Caki2 (cell line): ENCODE data around the gene CADM1. TPM values are rescaled to one million over a fixed set of nuclear protein-coding genes. Genes with fewer than 3 reads are reported as not detected.

Experiments
- DNase-seq: peaks from one replicate; pipeline ENCODE4 v3.0.0-alpha.2; 2015; ENCODE audit warnings: low read depth
- in situ Hi-C: cut with HindIII; loops from 2 replicates; pipeline ENCODE4 v1.10.0; 2016; ENCODE audit warnings: low sequenced_read_pairs, low pct_unique_long_range_greater_than_20kb, mixed read lengths
- total RNA-seq: library from RNA; depleted of rRNA; stranded (reverse); fragments of >200 nt; shearing (Covaris generic); gene quantifications from 2 replicates; pipeline ENCODE4 v1.2.3, GENCODE V29; 2014; ENCODE audit warnings: low replicate concordance

The CADM1 gene
- total RNA-seq, 1 experiment from 2014 or later, result 28.2 TPM

DNA sequence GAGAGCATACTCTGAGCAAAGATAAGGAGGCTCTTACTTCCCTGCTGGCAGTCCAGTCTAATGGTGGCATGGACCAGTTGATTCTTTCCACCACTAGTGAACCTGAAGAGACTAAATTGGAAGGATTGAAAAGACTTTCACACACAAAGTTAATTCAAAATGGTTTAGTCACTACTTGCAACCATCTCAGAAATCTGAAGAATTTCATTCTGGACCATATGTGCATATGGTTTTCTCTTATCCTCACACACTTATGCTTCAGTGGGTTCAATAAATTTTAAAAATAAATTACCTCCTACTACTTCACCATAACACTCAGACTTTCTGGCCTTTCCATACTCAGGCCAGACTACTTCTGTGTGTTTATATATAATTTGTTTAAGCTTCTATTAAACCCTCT, 44.7 kb downstream of the CADM1 start:
- in situ Hi-C loops, result no loop called here
- DNase-seq, result no peak

DNA sequence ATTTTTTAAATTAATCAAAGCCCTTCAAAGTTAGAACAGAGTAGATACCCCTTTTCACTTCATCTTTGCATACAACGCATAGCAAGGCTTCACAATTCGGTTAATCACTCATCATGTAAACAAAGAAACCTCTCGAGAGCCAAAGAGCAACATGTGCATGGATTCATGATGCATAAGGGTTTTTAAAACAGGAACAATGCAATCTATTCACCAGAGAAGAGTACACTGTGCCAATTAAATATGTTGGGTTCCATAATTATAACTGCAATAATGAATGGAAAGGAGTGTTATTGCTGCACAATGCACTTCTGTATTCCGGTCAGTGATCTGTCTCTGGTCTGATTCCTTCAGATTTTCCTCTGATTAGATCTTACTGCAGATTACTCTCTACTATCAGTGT, 45.3 kb downstream of the CADM1 start:
- DNase-seq, result no peak
- in situ Hi-C loops, result no loop called here

DNA sequence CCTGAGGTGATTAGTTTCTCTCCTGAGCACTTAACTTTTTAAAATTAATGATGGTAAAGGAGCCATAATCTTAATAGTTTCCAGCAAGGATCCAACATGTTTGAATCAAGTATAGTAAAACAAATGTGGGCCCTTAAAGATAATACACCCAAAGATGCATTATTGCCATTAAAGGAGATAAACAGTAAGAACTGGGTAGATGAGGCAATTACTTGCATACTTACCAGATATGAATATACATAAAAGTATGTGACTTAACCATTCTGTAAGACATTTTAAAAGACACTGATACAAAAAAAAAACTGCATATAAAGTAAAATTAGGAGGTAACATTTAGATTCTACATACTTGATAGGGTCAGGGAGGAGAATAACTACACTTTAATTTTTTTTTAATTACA, 48.2 kb downstream of the CADM1 start:
- no peak for DNase-seq
- in situ Hi-C loops, result no loop called here

DNA sequence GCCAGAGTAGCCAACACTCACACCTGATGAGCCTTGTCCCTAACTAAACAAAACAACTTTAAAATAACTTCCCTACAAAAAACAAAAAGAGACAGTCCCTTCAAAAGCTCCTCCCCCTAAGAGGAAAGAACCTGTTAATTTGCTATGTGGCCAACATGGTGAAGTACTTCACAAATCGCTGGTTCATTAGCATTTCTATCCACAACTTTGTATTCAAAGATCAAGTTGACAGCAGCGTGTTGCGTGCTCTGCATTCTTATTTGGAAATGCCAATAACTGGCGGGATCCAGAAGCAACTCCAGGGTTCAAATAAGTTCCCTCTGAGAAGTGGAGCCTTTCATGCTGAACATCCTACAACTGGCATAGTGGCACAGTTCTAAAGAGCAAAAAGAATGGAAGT, 48.6 kb downstream of the CADM1 start:
- in situ Hi-C loops, result no loop called here
- DNase-seq, result no peak

DNA sequence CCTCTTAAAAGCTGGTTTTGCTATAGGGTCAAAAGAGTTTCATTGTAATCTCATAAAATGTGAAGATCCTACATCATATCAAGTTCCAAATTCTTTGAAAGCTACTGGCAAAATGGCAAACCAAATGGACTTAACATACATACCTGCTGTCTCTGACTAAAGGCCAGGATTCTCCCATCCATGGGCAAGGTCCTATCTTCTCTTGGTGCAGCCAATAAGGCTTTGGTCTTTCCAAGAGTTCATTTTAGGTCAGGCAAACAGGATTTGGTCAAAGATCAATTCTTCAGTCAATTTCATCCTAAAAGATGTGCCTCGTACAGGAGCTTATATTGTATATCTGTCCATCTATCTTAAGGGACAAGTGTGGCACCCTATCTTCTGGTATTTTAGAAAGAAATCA, 49.7 kb downstream of the CADM1 start:
- no peak for DNase-seq
- in situ Hi-C loops, result no loop called here

DNA sequence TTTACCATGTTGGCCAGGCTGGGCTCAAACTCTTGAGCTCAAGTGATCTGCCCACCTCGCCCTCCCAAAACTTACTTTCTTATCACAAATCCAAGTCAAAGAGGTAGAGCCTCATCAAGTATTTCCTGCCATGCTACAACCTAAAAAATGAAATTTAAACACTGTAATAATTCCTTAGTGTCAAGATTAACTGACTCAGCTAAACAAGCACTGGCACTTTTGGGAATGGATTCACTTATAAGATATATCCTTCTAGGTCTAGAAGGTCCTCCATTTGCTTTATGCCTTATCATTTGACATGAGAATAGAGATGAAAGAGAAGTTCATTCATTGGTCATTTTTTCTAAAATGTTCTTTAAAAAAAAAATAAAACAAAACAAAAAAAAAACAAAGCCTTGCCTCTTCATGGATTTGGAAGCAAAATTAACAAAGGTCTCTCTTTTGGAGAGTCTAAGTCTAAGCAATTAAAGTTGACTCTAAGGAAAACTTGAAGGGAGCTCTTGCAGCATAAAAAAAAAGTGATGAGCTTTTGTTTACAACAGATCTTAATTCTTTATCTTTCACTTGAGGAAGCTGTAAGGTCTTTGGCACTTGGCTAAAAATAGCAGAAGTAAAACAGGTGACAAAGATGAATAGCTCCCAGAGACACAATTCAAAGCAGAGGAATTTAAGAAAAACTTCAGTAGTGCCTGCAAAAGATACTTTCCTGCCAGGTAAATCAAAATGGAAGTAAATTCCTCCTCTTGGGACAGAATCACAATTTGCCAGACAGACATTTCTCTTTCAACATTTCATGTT, 50.3 kb downstream of the CADM1 start:
- in situ Hi-C loops, result no loop called here
- DNase-seq, result no peak

DNA sequence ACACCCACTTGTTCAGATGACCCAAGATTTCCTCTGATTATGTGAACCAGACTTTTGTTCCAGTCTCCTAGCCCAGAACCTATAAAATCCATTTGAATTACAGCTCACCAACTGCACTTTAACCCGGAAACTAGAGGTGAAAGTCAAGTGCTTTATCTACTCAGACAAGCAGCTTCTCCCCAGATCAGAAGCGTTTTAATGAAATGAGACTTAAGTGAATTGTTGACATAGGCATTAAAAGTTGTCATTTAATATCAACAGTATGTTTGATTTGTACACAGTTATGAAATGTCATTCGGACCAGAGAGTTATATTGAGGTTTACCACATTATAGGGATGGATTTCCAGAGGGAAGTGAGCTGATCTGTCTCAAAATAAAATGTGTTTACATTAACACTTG, 52.0 kb downstream of the CADM1 start:
- no peak for DNase-seq
- in situ Hi-C loops, result no loop called here

DNA sequence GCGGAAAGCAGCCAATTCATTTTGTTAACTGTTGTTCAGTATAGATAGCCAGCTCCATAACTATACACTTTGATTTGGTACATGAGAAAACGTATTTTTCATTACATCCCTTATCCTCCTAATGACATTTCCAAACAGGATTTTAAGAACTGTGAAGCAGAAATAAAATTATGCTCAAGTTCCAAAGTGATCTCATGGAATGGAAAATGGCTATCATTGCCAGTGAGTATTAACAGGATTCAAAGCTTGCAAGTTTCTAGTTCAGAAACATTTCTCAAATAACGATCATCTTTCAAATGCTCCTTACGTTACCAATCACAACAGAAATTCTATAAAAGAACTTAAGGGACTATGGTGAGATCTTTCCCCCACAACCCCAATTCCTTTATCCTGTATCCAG, 53.7 kb downstream of the CADM1 start:
- in situ Hi-C loops, result no loop called here

DNA sequence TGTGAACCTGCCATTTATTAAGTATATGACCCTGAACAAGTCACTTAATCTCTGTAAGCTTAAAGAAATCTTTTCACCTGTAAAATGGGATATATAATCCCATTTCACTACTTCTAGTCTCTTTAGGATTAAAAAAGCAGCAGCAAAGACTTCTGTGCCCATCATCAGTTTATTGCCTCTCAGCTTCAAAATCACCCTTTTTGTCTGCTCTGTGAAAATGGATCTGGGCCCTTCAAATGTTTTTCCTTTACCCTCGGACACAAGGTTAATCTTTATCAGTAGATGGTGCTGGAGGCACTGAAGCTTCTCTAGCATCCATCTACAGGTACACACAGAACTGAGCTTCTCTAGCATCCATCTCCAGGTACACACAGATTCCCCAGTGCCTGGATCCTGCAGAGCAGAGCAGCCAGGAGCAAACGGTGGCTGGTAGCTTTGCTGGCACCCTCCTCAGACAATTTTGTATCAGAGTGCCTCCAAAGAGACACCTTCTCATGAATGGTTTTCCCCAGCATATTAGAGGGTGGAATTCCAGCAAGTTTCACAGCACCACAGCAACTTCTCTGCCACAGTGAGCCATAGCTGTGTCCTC, 56.8 kb downstream of the CADM1 start:
- no peak for DNase-seq
- in situ Hi-C loops, result no loop called here

More for the DNA sequence above, 53.7 kb downstream of the CADM1 start:
- no peak for DNase-seq

DNA sequence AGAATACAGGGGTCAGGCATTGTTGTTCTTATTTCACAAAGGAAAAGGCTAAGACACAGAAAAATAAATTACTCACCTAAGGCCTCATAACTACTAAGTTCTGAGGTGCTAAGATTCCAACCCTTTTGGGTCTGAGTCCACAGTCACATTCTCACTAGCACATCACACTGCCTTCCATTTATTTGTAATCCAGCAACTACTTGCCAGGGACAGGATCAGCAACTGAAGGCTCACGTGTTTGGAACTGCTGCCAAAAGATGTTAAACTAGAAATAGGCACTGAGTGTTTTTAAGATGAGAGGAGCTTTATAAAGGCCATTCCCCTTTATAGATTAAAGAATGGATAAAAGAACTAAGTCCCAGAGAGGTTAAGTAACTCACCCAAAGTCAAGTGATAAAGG, 58.0 kb downstream of the CADM1 start:
- DNase-seq, result no peak
- in situ Hi-C loops, result no loop called here

DNA sequence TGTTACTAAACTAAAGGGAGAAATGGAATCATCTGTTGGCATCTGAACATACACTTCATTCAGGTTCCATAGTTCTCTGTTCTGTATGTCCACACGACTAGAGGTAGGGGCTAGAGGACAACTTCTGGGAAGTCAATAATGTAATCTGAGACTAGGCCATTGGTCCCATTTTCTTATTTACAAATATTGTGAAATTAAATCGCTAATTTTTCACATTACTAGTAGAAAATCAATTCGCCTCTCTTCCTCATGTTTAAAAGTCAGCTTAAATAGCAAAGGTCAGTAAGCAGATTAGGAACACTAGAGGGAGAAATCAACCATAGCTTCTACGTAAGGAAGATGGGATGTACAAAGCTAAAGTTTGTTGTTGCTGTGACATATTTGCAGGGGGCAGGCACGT, 59.7 kb downstream of the CADM1 start:
- DNase-seq, result no peak
- in situ Hi-C loops, result no loop called here

DNA sequence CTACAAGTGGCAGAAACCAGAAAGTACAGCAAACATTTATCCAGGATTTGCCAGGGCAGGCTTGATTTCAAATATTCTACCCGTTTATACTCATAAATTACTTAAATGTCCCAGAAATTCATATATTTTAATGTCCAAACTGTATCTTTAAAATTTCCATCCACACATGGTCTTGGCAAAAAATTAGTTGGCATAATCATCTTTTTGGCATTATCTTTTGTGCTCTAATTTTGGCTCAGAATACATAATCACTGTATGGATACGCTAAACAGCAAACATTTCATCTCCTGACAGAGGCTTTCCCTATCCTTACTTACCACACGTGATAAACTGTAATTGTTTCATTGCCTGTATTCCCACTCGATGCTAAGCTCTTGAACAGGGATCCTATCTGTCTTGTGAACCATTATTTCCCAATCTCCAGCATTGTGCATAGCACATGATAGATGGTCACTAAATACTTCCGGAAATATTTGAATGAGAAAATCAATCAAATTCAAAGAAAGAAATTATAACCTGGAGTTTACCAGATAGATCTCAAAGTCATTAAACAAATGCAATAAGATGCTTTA, 64.2 kb downstream of the CADM1 start:
- in situ Hi-C loops, result no loop called here
- DNase-seq, result no peak

DNA sequence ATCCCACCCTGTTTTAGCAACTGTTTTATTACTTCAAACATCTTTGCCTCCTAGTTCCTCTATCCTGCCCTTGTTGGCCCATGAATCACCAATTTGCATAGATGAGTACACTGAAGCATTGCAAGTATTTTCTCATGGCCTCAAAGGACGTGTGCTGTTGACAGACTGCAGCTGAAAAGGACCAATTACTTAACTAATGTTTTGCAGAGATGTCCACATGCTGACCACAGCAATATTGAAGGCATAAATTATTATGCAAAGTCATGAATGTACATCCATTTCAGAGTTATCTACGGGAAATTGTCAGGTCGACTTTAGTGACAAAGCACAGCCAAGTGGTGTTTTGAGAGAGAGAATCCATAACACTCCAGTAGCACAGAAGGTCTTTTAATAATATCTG, 64.8 kb downstream of the CADM1 start:
- peak; percentile 19 for DNase-seq
- in situ Hi-C loops, result no loop called here

DNA sequence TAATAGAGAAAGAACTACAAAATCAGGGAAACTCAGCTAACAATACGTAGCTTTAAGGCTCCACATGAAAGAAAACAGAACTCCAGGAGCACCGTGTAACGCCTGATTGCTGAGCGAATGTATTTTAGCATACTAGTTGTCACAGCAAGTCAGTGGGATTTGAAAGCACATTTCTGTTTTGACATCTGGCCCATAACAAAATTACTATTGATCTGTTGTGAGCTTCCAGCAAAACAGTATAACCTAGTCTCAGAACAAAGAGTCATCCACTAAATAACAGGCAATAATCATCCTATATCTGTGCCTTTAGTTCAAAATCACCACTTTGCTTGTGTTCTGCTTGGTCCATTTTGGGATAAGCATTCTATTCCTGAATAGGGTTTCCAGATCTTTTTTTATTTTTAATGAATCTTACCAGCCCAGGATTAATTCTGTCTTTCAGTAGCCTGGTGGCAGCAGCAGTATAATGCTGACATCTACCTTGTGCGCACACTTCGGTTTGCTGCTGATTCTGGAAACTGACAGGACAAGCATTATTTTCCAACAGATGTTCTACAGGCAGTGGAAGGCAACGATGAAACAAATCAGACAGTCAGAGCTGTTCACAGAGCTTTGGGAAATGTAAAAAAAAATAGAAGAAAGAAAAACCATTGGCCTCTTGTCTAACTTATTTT, 66.2 kb downstream of the CADM1 start:
- in situ Hi-C loops, result no loop called here

DNA sequence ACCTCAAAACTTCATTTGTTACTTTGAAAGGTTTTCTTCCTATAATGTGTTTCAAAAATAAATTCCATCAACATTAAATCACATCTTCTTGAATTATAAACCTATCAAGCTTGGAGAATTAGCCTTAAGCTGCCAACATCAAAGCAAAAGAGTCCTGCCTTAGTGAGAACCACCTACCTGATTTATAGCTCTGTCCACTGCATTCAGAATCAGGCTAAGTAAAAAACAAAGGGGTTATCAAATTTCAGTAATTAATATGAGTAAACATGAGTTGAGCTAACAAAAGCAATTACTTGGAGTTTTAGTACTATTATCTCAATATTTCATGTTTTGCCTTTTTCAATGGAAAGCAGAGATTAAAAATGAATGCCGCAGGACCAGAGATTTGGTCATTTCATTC, 73.9 kb downstream of the CADM1 start:
- no peak for DNase-seq
- in situ Hi-C loops, result no loop called here

More for the DNA sequence above, 66.2 kb downstream of the CADM1 start:
- DNase-seq, result no peak

DNA sequence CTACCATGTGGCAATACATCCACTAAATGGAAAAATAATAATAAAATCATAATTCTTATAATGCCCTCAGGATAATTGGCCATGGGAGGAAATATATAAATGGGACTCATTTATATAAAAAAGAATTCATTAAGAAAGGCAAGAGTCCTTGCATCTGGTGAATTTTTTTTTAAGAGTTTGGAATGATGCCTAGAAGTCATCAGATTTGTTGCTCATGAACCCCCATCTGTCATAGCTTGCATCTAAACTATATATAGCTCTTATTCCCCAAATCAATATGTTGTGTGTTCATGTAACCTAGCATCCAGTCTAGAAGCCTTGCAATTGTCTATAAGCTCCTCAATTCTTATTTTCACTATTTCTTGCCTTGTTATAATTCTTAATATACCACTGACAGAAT, 75.9 kb downstream of the CADM1 start:
- in situ Hi-C loops, result no loop called here
- no peak for DNase-seq

DNA sequence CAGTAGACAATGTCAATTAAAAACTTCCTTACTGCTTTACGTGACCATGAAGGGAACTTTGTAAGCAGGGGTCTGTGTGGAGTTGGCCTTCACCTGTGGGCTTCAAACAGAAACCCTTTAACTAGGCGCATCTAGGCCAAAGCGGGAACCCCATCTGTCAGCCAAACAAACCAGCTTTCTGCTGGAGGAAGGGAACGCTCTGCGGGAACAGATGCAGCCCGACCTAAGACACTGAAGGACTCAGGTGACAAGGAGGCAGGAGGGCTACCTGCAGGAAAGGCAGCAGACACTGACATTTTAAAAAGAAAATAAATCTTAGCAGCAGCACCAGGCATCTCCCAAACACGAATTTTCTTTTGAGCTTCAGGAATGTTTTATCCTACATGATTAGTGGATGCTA, 78.4 kb downstream of the CADM1 start:
- in situ Hi-C loops, result no loop called here
- DNase-seq, result no peak

DNA sequence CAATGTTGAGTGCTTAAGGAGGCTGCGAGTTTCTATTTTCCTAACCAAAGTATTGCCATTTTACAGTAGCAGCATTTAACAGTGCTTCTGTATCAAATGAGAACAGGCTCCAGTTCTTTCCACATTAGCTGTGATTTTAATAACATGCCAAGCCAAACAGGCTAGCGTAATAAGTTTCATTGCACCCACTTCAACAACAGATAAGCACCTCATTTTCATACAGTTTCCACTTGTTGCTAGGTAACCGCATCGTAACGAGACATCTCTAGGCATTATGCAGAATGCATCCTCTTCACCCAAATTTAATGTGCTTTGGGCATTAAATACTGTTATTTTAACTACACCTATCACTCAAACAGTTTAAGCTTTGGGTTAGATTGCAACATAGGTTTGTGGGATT, 79.0 kb downstream of the CADM1 start:
- in situ Hi-C loops, result no loop called here
- no peak for DNase-seq

DNA sequence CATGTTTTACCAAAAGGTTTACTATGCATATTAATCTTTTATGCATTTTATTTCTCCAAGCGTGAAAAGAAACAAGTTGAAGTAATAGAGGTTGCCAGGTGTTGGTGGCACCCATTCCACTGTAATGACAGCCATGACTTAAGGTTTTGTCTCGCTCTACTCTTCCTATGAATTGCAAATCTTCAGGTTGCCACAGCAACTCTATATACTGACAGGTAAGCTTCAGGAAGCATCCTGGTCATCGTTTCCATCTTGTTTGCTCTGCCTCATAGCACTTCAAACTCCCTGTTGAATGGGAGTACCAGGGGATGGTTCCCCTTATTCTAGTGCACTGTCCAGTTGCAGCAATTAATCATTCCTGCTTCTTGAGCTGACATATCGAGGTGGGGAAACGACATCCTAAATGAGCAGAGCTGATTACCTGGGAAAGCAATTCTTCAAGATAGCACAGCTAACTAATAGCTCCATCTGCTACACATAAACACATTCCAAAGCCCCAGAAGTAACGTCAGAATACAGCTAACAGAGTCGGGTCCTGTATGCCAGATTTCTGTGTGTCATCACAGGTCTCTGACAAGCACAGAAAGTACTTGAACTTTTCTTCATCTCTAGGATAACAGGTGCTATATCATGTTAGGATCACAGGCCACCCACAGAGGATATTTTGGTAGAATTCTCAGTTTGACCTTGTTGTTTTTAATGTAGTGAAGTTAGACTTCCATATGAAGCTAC, 80.3 kb downstream of the CADM1 start:
- in situ Hi-C loops, result no loop called here
- DNase-seq, result no peak
